Measurements from ENCODE around the gene PDAP1.
"Not testable (repeated sequence)": the region's sequence is repeated elsewhere in the genome, so short reads cannot be mapped to it uniquely, and the experiment has no call there.

Gene PDAP1

DNA sequence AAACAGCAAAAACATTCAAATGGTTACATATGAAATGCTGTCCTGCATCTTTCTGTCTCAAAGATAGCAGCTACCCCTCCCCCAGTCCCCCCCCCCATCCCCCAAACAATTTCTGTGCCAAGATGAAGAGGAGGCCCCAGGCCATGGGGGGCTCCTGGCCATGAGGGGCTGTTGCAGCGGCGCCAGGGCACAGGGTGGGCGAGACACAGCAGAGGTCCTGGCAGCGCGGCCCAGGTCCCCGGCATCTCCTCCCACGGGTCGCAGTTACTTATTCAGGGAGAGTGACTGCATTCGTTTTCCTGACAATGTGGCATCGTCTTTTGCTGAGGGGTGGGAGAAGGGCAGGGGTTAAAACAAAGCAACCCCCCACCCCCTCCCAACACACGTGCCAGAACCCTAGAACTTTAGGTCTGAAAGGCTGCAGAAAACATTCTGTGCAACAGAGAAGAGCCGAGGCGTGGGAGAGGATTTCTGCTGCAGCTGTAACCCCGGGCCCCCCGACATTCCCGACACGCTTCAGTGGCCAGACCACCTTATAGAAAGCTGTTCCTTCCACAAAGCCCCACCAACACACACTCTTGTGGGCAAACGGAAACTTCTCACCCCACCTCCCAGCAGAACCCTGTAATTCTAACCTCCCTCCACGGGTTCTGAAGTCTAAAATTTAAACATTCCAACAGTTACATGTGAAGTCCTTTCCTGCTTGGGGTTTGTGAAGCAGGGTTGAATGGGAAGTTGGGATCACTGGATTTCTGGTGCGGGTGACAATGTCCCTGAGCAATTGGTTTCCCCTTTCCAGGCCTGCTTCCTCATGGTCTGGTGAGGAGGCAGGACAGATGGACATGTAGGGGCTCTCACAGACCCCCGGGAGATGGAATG is 11.7 kb downstream of the PDAP1 start:
- no peak for DNase-seq (ENCODE audit: low read depth in 4 of 4, low spot score in 1 of 4)

- DNase-seq (ENCODE audit: low read depth in 4 of 4, low spot score in 1 of 4) = no peak
Measured at GRCh38 chr7:99395616-99396327, 12.6 kb downstream of the PDAP1 start.

DNA sequence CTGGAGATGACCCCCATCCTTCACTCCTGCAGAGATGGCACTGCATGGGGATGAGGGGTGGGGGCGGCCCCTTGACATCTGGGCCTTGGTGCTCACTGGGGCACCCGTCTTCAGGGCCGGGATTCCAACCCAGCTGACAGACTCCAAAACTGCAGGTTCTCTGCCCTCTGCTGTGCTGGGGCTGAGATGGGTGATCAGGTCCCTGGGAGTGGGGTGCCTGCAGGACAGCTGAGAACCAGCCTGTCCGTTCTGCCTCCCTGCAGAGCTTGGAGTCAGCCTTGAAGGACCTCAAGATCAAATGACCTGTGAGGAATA is 14.3 kb downstream of the PDAP1 start:
- DNase-seq (ENCODE audit: low read depth in 4 of 4, low spot score in 1 of 4) = no peak

- no peak for DNase-seq (ENCODE audit: low read depth in 4 of 4, low spot score in 1 of 4)
Measured at GRCh38 chr7:99393355-99394187, 14.8 kb downstream of the PDAP1 start.

GRCh38 chr7:99392659-99393354 is 15.6 kb downstream of the PDAP1 start:
- peak in 3 of 4 experiments; percentile 50 to 72 (median 71) for DNase-seq (ENCODE audit: low read depth in 4 of 4, low spot score in 1 of 4)

- DNase-seq (ENCODE audit: low read depth in 4 of 4, low spot score in 1 of 4) = no peak
Measured at GRCh38 chr7:99392046-99392445, 16.4 kb downstream of the PDAP1 start.

DNA sequence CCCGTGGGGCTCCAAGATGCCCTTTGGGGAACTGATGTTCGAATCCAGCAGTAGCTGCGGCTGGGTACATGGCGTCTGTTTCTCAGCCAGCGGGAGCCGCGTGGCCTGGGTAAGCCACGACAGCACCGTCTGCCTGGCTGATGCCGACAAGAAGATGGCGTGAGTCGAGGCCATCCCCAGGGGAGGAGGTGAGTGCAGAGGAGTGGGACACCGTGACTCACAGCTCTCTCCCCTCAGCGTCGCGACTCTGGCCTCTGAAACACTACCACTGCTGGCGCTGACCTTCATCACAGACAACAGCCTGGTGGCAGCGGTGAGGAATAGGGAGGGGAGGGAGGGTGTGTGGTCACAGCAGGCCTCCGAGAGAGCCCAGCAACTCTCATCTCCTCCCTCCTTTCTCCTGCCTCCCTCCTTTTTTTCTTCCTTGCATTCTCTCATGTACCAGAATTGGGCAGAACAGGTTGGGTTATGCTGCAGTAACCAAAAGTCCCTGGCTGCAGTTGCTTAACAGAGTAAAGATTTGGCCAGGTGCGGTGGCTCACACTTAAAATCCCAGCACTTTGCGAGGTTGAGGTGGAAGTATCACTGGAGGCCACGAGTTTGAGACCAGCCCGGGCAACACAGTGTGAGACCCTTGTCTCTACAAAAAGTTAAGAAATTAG is 17.3 kb downstream of the PDAP1 start:
- no peak for DNase-seq (ENCODE audit: low read depth in 4 of 4, low spot score in 1 of 4)

- DNase-seq (ENCODE audit: low read depth in 4 of 4, low spot score in 1 of 4) = no peak
Measured at GRCh38 chr7:99389772-99390171, 18.6 kb downstream of the PDAP1 start.

DNA sequence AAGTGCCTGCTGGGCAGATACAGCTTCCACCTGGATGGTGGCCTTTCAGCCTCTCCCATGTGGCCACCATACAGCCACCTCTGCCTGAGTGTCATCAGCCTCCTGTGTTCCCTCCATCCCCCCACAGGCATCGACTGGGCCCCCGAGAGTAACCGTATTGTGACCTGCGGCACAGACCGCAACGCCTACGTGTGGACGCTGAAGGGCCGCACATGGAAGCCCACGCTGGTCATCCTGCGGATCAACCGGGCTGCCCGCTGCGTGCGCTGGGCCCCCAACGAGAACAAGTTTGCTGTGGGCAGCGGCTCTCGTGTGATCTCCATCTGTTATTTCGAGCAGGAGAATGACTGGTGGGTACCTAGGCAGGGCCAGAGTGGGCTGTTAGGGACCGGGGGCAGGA is 20.5 kb downstream of the PDAP1 start:
- DNase-seq (ENCODE audit: low read depth in 4 of 4, low spot score in 1 of 4) = no peak

- not testable (repeated sequence) for DNase-seq (ENCODE audit: low read depth in 4 of 4, low spot score in 1 of 4)
Measured at GRCh38 chr7:99387239-99387635, 21.2 kb downstream of the PDAP1 start.

- no peak for DNase-seq (ENCODE audit: low read depth in 4 of 4, low spot score in 1 of 4)
Measured at GRCh38 chr7:99386584-99387238, 21.7 kb downstream of the PDAP1 start.

GRCh38 chr7:99385564-99385963 is 22.8 kb downstream of the PDAP1 start:
- no peak for DNase-seq (ENCODE audit: low read depth in 4 of 4, low spot score in 1 of 4)

DNA sequence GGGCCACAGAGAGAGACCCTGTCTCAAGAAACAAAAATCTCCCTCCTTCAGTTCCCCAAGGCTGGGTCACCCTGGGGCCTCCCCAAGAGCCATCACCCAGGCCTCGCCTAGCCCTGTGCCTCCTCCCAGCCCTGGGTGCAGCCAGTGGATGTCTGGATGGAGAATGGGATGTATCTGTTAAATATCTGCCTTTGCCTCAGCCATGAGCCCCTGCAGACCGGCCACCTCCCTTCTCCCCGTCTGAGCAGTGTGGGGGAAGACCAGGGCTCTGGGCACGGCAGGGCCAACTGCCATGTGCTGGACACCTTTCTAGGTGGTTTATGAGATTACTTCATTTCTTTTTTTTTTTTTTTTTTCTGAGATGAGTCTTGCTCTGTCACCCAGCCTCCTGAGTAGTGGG is 23.9 kb downstream of the PDAP1 start:
- DNase-seq (ENCODE audit: low read depth in 4 of 4, low spot score in 1 of 4) = no peak

GRCh38 chr7:99383791-99384370 is 24.5 kb downstream of the PDAP1 start:
- no peak for DNase-seq (ENCODE audit: low read depth in 4 of 4, low spot score in 1 of 4)

GRCh38 chr7:99383203-99383602 is 25.2 kb downstream of the PDAP1 start:
- no peak for DNase-seq (ENCODE audit: low read depth in 4 of 4, low spot score in 1 of 4)

DNA sequence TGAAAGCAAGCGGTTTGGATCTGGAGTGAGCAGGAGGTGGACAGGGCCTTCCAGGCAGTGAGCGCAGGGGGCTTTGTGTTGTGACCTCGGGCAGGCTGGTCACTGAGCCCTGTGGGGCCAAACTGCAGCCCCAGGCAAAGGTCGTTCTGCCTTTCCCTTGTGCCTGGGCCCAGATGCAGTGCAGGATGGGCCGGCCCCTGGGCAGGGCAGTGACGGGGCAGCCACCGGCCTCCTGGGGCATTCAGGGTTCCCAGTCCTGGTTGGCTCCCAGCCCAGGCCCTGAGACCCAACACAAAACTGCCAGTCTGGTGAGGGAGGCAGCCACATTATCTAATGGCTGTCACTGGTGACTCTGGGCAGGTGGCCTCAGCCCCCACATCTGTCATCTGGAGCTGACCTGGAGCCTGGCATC is 26.7 kb downstream of the PDAP1 start:
- DNase-seq (ENCODE audit: low read depth in 4 of 4, low spot score in 1 of 4) = no peak

DNA sequence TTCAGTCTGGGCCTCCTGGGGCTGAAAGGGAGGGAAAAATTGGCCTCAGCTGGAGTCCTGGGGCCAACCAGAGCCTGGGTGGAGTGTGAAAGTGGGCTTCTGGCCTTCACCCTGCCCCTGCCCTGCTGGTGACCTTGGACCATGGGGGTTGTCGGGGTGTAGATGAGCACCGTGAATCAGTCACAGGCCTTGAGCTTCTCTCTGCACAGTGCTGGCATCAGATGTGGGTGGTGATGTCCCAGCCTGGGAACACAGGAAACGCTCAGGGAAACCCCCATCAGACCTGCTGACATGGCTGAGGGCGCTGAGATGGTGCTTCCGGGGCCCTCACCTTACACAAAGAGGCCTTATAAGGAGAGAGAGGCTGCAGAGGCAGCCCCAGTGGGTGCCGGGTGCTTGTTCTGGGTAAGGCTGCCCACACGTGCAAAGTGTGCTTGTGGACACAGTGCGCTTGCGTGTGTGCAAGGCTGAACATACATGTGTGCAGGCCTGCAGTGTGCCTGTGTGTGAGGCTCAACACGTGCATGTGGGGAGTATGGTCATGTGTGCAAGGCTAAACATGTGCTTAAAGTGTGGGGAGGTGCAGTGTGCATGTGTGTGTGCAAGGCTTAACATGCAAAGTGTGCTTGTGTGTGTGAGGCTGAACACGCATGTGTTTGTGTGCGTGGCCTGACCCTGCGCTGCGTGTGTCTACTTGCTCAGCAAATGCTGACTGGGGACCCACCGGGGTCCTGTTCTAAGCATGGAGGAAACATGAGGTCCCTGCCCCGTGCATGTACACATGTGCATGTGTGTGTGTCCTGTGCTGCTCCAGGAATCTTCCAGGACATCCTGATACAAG is 27.4 kb downstream of the PDAP1 start:
- peak; percentile 61 to 83 (median 70) for DNase-seq (ENCODE audit: low read depth in 4 of 4, low spot score in 1 of 4)

DNA sequence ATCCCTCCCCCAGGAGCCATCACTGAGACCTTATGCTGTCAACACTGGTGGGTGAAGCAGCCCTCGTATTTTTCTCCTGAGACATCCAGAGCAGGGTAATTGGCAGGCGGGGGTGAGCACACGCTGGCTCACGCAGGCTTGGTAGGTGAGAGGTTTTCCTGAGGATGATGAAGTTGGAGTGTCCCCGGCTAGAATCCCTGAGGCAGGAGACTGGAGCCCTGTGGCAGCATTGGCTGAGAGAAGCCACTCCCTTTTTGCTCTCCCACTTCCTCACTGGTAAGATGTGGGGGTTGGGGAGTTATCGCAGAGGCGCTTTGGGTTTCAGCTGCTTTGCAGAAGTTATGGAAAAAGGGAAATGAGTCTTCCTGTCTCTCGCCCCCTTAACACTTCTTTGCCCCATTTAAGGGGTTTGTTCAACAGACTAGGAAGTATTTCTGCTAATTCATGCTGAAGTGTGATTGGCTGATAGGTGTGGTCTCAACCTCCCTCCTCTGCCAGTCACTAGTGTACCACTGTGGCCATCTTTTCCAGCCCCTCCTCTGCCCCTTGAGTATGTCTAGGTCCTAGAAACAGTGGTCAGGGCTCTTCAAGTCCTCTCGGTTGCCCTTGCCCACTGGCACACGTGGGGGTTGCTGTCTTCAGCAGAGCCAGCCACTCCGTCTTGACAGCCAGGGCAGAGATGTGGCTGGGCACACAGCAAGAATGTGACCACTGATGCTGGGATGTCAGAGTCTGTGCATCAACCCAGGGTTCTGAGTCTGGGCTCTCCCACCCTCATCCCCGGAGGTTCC is 28.2 kb downstream of the PDAP1 start:
- no peak for DNase-seq (ENCODE audit: low read depth in 4 of 4, low spot score in 1 of 4)

All from stimulated activated CD4-positive, alpha-beta T cell treated with anti-CD3 and anti-CD28 coated beads, Interleukin-1b, Interleukin-23, amount 100 ng/mL, for 24 hours (primary cell).